SJSA1 (cell line): ENCODE results near the gene DCAF15. TPM values are rescaled to one million over a fixed set of nuclear protein-coding genes. Genes with fewer than 3 reads are reported as not detected.
A peak's percentile ranks its signal among the peaks of the same experiment; 100 is the strongest.

Experiments used
- DNase-seq, 2 experiments: peaks; one replicate each; pipeline ENCODE4 v3.0.0-alpha.2; 2015 to 2020; ENCODE audit warnings: low spot score in 2 of 2, low read depth in 1 of 2
- H3K27ac ChIP-seq: fragments of 250-450 bp; sonication (Bioruptor Pico); 2 replicates; pipeline ENCODE4 v1.5.1; 2020; ENCODE audit warnings: mild to moderate bottlenecking, moderate library complexity
- H3K27me3 ChIP-seq: fragments of 250-450 bp; sonication (Bioruptor Pico); replicated peaks from 2 replicates; pipeline ENCODE4 v1.5.1; 2020; ENCODE audit warnings: mild to moderate bottlenecking, moderate library complexity
- H3K36me3 ChIP-seq: fragments of 250-450 bp; sonication (Bioruptor Pico); 2 replicates; pipeline ENCODE4 v1.5.1; 2020; ENCODE audit warnings: mild to moderate bottlenecking
- H3K4me1 ChIP-seq: fragments of 250-450 bp; sonication (Bioruptor Pico); replicated peaks from 2 replicates; pipeline ENCODE4 v1.6.1; 2021; ENCODE audit warnings: mild to moderate bottlenecking
- H3K4me3 ChIP-seq: fragments of 250-450 bp; sonication (Bioruptor Pico); 2 replicates; pipeline ENCODE4 v1.5.1; 2020; ENCODE audit warnings: mild to moderate bottlenecking
- H3K9me3 ChIP-seq: fragments of 250-450 bp; sonication (Bioruptor Pico); replicated peaks from 2 replicates; pipeline ENCODE4 v1.5.1; 2020; ENCODE audit warnings: mild to moderate bottlenecking
- total RNA-seq: library from RNA; depleted of rRNA; stranded (reverse); fragments of >200 nt; shearing (Covaris generic); gene quantifications from 2 replicates; pipeline ENCODE4 v1.2.3, GENCODE V29; 2014; rRNA removed

Gene DCAF15
- total RNA-seq, 1 experiment from 2014 or later: 28.2 TPM

DNA sequence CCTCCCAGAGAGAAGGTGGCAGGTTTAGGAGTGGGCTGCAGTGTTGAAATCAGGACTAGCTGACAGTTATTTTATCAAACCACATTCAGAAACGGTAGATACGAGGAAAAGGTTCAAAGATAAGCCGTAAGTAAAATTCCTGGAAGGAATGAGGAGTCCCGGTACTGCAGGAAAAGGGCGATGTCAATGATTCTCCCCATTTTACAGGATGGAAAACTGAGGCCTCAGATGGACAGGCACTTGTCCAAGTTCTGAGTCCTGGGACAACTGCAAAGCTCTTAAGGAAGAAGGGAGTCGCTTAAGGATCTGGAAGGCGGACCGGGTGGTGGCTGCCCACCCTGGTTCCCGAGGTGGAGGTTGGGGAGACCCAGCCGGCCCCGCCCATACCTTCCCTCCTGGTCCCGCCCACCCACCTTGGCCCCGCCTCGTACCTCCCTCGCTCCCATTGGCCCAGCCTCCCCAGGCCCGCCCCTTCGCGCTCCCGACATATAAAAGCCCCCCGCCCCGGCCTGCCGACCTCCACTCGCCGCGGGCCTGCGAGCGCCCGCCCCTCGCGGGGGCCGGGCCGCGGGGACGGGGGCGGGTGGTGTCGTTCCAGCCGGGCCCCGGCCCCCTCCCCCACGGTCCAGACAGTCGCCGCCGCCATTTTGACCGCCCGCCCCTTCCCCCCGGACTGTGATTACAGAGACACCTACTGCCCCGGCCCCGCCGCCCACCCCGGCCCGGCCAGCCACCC is 53.2 kb downstream of the DCAF15 start:
- no peaks in the 10 kb centered on the region for H3K27me3 ChIP-seq
- no peaks in the 10 kb centered on the region for H3K9me3 ChIP-seq
- peak overlapping the region; percentile 89 for H3K27ac ChIP-seq
- H3K4me1 ChIP-seq: peaks cover 8% of the 10 kb centered on the region
- H3K36me3 ChIP-seq: no peaks in the 10 kb centered on the region
- DNase-seq: peak; percentile 43 to 89
- peak overlapping the region; percentile 61 for H3K4me3 ChIP-seq

DNA sequence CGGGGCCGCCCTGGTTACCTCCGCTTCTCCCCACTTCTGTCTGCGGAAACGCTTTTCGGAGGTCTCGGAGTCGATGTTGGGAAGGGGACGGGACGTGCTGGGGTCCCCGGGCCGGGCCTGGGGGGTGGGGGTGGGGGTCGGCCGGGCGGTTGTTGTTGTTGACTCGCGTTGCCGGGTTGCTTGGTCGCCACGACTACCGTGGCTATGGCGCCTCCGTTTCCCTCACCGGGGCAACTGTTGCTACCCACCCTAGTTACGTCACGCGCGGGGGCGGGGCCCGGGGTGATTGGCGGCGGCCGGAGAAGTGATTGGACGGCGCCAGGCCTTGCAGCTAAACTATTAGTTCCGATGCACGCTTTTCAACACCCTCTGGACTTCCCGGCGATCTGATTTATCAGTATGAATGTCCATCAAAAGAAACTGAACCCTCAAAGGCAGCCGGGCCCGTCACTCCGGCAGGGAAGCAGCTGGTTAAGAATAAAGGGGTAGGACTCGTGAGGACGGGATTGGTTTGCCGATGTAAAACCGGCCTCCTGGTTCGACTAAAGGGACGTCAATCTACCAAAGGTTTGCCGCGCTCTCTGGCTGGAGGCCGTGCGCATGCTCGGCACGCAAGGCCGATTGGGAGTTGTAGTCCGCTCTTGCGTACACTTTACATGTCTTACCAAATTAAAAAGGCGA is 53.9 kb downstream of the DCAF15 start, which contains the start of gene RFX1:
Gene RFX1 (minus strand): TSS at position 236 of the 681 bp plus-strand sequence. CDS start 12,477 bp downstream, outside the sequence.
- H3K27ac ChIP-seq: peak within 1 kb of the TSS; percentile 89
- DNase-seq: peak; percentile 99
- H3K9me3 ChIP-seq: no peaks in the 10 kb centered on the region
- H3K4me1 ChIP-seq: peaks cover 8% of the 10 kb centered on the region
- H3K27me3 ChIP-seq: no peaks in the 10 kb centered on the region
- H3K36me3 ChIP-seq: no peaks in the 10 kb centered on the region
- peak within 1 kb of the TSS; percentile 61 for H3K4me3 ChIP-seq

DNA sequence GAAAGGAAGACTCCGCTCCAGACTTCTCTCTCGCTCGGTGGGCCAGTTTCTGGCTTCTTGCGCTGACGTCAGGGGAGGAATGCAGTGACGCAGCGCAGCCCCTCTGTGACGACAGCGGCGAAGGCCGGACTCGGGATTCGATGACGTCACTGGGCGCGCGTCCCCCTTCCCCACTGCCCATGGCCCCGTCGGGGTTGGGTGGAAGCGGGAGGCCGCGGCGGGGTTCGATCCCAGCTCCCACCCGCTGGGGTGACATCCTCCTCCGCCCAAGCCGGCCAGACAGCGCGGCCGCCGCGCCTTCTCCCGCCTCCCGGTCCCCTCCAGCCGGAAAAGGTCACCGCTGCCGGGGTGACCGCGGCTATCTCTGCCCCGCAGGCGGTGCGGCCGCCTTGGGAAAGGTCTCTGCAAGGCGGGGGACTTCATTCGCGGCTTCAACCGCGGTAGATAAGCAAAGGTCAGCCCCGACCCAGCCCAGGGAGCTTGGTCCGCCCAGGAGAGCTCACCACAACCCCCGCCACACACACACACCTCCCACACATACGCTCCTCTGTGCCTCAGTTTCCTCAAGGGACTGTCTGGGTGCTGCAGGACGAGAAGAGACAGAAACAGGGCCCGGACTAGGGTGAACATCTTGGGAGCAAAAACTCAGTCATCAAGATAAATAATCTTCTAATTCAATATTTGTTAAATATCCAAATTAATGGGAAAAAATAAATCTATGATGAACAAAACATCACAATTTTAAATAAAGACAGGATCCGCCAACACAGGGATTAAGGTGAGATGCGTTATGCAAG is 54.7 kb downstream of the DCAF15 start:
- H3K36me3 ChIP-seq: no peaks in the 10 kb centered on the region
- peak in 1 of 2 experiments; percentile 98 for DNase-seq
- no peaks in the 10 kb centered on the region for H3K9me3 ChIP-seq
- H3K27me3 ChIP-seq: no peaks in the 10 kb centered on the region
- peak overlapping the region; percentile 89 for H3K27ac ChIP-seq
- peaks cover 8% of the 10 kb centered on the region for H3K4me1 ChIP-seq
- H3K4me3 ChIP-seq: peak overlapping the region; percentile 61

Other genes with a start within 250 kb of the DCAF15 start
- gene MRI1, start 188.0 kb upstream of the DCAF15 start, total RNA-seq: 34.4 and 45.4 TPM in 2 replicates
- 167 and 195 TPM in 2 replicates for gene C19orf53, start 178.1 kb upstream of the DCAF15 start, total RNA-seq
- gene ZSWIM4, start 157.1 kb upstream of the DCAF15 start, total RNA-seq: 1.9 and 2.9 TPM in 2 replicates
- gene NANOS3, start 75.4 kb upstream of the DCAF15 start, total RNA-seq: 0.50 TPM in 1 of 2 replicates, not detected in the other
- 0.21 TPM in 1 of 2 replicates, not detected in the other for gene BRME1, start 46.4 kb upstream of the DCAF15 start, total RNA-seq
- 12.3 and 18.3 TPM in 2 replicates for gene CC2D1A, start 46.3 kb upstream of the DCAF15 start, total RNA-seq
- 0.53 TPM in 1 of 2 replicates, not detected in the other for gene PODNL1, start 14.1 kb upstream of the DCAF15 start, total RNA-seq
- gene RFX1, start 53.8 kb downstream of the DCAF15 start, total RNA-seq: 2.6 and 3.6 TPM in 2 replicates
- gene RLN3, start 75.6 kb downstream of the DCAF15 start, total RNA-seq: not detected in 2 replicates
- gene IL27RA, start 79.3 kb downstream of the DCAF15 start, total RNA-seq: 2.0 and 4.0 TPM in 2 replicates
- gene PALM3, start 109.6 kb downstream of the DCAF15 start, total RNA-seq: not detected in 2 replicates
- gene MISP3, start 120.3 kb downstream of the DCAF15 start, total RNA-seq: 0.34 TPM in 1 of 2 replicates, not detected in the other
- not detected in 2 replicates for gene C19orf67, start 133.3 kb downstream of the DCAF15 start, total RNA-seq
- gene SAMD1, start 138.2 kb downstream of the DCAF15 start, total RNA-seq: 64.1 and 130 TPM in 2 replicates
- gene PRKACA, start 165.3 kb downstream of the DCAF15 start, total RNA-seq: 18.2 and 48.9 TPM in 2 replicates
- gene ASF1B, start 184.1 kb downstream of the DCAF15 start, total RNA-seq: 87.5 and 91.2 TPM in 2 replicates